WI38 (cell line): ENCODE results near the gene LYSMD2.

Source experiments
- H3K4me3 ChIP-seq: 2 replicates; pipeline ENCODE4 v1.5.1; 2011; ENCODE audit warnings: low read depth, mild to moderate bottlenecking, control low read depth, low read length
- TF ChIP-seq, protein P1 (sequence below): IDR thresholded peaks from 2 replicates; pipeline ENCODE4 v1.5.1; 2012; ENCODE audit warnings: low read depth, mild to moderate bottlenecking, control low read depth, low read length

Gene LYSMD2

DNA sequence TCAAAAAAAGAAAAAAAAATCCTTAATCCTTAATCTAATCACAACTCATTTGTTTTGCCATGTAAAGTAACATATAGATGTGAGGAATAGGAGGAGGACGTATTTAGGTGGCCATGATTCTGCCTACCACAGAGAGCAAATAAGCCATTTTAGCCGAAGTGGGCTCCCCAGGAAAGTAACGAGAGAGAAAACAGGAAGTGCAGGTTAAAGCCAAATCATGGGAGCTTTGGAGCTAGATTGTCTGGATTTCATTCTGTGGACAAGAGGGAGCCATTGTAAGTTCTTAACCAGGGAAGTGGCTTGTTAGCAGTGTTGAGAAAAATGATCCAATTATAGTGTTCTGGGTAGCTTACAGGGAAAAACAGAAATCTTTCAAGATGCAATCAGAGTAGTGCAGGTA lies 23.4 kb upstream of the LYSMD2 start:
- TF ChIP-seq, protein P1, sequence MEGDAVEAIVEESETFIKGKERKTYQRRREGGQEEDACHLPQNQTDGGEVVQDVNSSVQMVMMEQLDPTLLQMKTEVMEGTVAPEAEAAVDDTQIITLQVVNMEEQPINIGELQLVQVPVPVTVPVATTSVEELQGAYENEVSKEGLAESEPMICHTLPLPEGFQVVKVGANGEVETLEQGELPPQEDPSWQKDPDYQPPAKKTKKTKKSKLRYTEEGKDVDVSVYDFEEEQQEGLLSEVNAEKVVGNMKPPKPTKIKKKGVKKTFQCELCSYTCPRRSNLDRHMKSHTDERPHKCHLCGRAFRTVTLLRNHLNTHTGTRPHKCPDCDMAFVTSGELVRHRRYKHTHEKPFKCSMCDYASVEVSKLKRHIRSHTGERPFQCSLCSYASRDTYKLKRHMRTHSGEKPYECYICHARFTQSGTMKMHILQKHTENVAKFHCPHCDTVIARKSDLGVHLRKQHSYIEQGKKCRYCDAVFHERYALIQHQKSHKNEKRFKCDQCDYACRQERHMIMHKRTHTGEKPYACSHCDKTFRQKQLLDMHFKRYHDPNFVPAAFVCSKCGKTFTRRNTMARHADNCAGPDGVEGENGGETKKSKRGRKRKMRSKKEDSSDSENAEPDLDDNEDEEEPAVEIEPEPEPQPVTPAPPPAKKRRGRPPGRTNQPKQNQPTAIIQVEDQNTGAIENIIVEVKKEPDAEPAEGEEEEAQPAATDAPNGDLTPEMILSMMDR: no peak
- no peak overlapping the region for H3K4me3 ChIP-seq

GRCh38 chr15:51759557-51760070 lies 22.2 kb upstream of the LYSMD2 start:
- no peak overlapping the region for H3K4me3 ChIP-seq
- TF ChIP-seq, protein P1: peak; percentile 35

GRCh38 chr15:51758645-51759044 lies 21.2 kb upstream of the LYSMD2 start:
- H3K4me3 ChIP-seq: no peak overlapping the region
- TF ChIP-seq, protein P1: no peak

DNA sequence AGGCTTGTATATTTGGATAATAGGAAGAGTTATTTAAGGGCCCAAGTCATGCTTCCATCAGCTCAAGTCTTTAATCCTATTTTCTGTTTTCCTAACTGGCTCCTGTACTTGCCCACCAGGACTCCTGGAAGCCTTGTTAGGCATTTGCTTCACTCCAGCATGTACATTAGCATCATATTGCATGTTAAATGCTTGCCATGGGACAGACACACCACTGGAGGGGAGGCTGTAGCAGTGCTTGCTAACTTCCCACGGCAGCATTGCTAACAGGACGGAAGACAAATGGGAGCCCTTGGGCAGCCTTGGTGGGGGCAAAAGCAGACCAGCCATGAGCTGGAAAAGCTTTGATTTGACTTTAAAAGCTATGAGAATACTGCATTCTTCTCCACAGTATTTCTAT lies 20.0 kb upstream of the LYSMD2 start:
- TF ChIP-seq, protein P1: no peak
- no peak overlapping the region for H3K4me3 ChIP-seq

- TF ChIP-seq, protein P1: no peak
Measured at GRCh38 chr15:51756482-51756881, 19.0 kb upstream of the LYSMD2 start.

DNA sequence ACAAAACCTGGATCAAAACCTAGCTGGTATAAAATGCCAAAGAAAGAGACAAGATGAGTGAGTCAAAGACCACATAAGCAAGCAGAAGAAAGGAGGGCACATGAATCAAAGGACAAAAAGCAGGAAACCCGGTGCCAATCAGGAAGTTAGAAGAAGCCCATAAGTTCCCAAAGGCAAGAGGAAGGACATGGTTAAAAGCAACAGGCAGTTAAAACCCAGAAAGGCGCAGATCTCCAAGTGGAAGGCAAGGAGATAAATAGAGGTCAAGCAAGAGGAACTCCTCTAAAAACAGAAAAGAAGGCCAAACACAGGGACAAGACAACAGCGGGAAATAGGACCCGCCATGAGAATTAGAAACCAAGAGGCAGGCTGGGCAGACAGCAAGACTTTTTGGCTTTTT lies 18.3 kb upstream of the LYSMD2 start:
- TF ChIP-seq, protein P1: no peak
- H3K4me3 ChIP-seq: no peak overlapping the region

More at GRCh38 chr15:51756482-51756881, 19.0 kb upstream of the LYSMD2 start:
- no peak overlapping the region for H3K4me3 ChIP-seq

DNA sequence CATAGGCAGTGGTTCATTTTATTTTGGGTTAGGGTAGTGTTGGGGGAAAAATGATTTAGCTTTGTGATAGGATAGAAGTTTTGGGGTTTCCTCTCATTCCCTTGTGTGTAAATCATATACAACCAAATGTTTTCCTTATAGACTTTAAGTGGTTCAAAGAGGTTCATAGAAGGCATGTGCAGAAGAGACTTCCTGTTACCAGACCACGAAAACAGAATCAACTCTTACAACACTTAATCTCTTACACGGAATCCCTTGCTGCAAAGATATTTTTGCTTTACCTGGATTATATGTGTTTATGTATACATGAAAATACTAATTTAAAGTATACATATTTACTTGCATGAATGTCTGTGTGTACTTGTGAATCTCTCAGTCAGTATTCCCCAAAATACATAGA lies 16.8 kb upstream of the LYSMD2 start:
- TF ChIP-seq, protein P1: no peak
- H3K4me3 ChIP-seq: no peak overlapping the region
